HL-60 (cell line): Measurements from ENCODE around the gene AFF3.

Experiments used
- DNase-seq, 2 experiments: peaks; one replicate each; pipeline ENCODE4 v3.0.0-alpha.2; 2010 to 2020; ENCODE audit warnings: low read depth in 1 of 2, low spot score in 1 of 2
- H3K27ac ChIP-seq: fragments of 250-450 bp; sonication (Bioruptor Pico); replicated peaks from 2 replicates; pipeline ENCODE4 v1.5.1; 2020; ENCODE audit warnings: mild to moderate bottlenecking, moderate library complexity
- H3K27me3 ChIP-seq: fragments of 250-450 bp; sonication (Bioruptor Pico); 2 replicates; pipeline ENCODE4 v1.5.1; 2021; ENCODE audit warnings: mild to moderate bottlenecking, moderate library complexity; ENCODE audit not compliant: insufficient read depth, poor library complexity, severe bottlenecking
- H3K4me3 ChIP-seq: replicated peaks from 2 replicates; pipeline ENCODE4 v1.5.1; 2011; ENCODE audit warnings: mild to moderate bottlenecking, control low read depth, low read length; ENCODE audit not compliant: insufficient read depth
- CTCF ChIP-seq: IDR thresholded peaks from one replicate; pipeline ENCODE4 v1.5.1; 2011; ENCODE audit warnings: low read length, control low read depth, inconsistent platforms; ENCODE audit not compliant: insufficient read depth
- GABPA ChIP-seq: IDR thresholded peaks from 2 replicates; pipeline ENCODE4 v1.6.1; 2012; ENCODE audit warnings: low read depth
- POLR2AphosphoS5 ChIP-seq: IDR thresholded peaks from 2 replicates; pipeline ENCODE4 v1.6.1; 2012; ENCODE audit warnings: low read depth
- SPI1 ChIP-seq: IDR thresholded peaks from 2 replicates; pipeline ENCODE4 v1.6.1; 2012; ENCODE audit warnings: low read depth, mild to moderate bottlenecking, borderline replicate concordance
- TF ChIP-seq, protein P1 (sequence below): IDR thresholded peaks from 2 replicates; pipeline ENCODE4 v1.6.1; 2012; ENCODE audit warnings: low read depth; ENCODE audit not compliant: insufficient replicate concordance

Gene AFF3

DNA sequence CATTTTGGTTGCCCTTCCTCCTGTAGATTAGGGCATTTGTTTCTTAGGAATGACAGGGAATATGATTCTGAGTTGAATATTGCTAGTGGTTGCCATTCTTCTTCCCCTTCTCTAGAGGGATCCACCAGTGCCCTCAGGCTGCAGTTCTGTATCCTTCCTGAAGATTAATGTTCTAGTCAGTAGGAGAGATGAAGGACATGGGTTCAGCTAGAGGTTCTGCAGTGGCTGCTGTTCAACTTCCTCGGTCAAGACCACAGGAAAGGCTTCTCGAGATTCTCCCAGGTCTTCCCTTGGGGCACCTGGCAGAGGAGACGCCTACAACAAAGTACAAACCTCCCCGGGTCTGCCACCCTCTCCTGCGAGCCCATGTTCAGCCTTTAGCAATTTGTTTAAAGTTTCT is 325.5 kb downstream of the AFF3 start:
- H3K4me3 ChIP-seq, result no peak overlapping the region
- no peaks in the 10 kb centered on the region for H3K27me3 ChIP-seq
- no peak overlapping the region for H3K27ac ChIP-seq
- no peak for DNase-seq
- no peak for TF ChIP-seq GABPA
- no peak for TF ChIP-seq POLR2AphosphoS5
- no peak for TF ChIP-seq SPI1
- TF ChIP-seq, protein P1, sequence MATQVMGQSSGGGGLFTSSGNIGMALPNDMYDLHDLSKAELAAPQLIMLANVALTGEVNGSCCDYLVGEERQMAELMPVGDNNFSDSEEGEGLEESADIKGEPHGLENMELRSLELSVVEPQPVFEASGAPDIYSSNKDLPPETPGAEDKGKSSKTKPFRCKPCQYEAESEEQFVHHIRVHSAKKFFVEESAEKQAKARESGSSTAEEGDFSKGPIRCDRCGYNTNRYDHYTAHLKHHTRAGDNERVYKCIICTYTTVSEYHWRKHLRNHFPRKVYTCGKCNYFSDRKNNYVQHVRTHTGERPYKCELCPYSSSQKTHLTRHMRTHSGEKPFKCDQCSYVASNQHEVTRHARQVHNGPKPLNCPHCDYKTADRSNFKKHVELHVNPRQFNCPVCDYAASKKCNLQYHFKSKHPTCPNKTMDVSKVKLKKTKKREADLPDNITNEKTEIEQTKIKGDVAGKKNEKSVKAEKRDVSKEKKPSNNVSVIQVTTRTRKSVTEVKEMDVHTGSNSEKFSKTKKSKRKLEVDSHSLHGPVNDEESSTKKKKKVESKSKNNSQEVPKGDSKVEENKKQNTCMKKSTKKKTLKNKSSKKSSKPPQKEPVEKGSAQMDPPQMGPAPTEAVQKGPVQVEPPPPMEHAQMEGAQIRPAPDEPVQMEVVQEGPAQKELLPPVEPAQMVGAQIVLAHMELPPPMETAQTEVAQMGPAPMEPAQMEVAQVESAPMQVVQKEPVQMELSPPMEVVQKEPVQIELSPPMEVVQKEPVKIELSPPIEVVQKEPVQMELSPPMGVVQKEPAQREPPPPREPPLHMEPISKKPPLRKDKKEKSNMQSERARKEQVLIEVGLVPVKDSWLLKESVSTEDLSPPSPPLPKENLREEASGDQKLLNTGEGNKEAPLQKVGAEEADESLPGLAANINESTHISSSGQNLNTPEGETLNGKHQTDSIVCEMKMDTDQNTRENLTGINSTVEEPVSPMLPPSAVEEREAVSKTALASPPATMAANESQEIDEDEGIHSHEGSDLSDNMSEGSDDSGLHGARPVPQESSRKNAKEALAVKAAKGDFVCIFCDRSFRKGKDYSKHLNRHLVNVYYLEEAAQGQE, result no peak
- TF ChIP-seq CTCF, result no peak

- no peak for DNase-seq
- H3K4me3 ChIP-seq, result no peak overlapping the region
- TF ChIP-seq CTCF (no peak), GABPA (no peak)
- no peak overlapping the region for H3K27ac ChIP-seq
- no peaks in the 10 kb centered on the region for H3K27me3 ChIP-seq
These were observed 330.0 kb downstream of the AFF3 start for GRCh38 chr2:99812426-99812825.

DNA sequence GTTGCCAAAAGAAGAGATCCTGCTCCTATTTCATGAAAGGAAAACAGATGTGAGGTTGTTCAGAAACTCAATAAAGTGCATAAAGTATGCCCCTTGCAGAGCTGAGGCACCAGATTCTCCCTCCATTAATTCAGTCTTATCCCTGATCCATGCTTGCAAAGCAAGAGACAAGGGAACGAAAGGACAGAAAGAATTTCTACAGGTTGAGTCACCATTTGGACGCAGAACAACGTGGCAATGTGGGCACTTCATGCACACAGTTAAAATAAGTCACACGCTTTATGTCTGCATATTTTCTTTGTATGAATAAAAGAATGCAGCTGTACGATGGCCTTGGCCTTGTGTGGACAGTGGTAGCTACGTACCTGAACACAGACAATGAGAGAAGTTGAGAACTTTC is 330.8 kb downstream of the AFF3 start:
- no peak for TF ChIP-seq POLR2AphosphoS5
- no peaks in the 10 kb centered on the region for H3K27me3 ChIP-seq
- no peak overlapping the region for H3K27ac ChIP-seq

DNA sequence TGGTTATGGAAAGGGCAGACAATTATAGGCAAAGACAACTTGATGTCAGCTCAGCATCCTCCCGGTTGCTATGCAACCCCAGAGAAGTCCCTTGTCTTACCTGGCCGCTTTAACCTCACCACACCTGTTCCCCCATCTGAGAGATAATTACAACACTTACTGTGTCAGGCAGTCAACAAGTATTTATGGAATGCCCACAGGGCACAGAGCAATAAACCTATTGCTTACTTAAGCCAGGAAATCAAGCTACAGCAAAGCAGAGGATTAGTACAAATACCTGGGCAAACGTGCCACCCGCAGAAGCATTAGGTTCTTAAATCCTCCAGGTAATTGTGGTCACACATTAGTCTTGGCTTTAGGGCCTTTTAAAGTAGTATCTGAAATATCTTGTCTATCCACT is 332.2 kb downstream of the AFF3 start:
- DNase-seq, result no peak
- no peak overlapping the region for H3K4me3 ChIP-seq
- no peaks in the 10 kb centered on the region for H3K27me3 ChIP-seq
- no peak overlapping the region for H3K27ac ChIP-seq
- TF ChIP-seq GABPA (no peak), SPI1 (no peak), POLR2AphosphoS5 (no peak), CTCF (no peak)
- TF ChIP-seq, protein P1, result no peak

More for the DNA sequence above, 330.8 kb downstream of the AFF3 start:
- no peak overlapping the region for H3K4me3 ChIP-seq
- DNase-seq, result no peak
